ENCODE results near the gene ECE2. TPM values are rescaled to one million over a fixed set of nuclear protein-coding genes. Genes with fewer than 3 reads are reported as not detected.

ECE2 gene
- total and polyA plus RNA-seq, 2 experiments from 2014 or later: not detected

GRCh38 chr3:184230603-184231528 is 45.0 kb upstream of the ECE2 start:
- no peak for TF ChIP-seq CTCF (IDR thresholded peaks at IDR 0.05; ENCODE audit: low read depth, low read length)
- H3K36me3 ChIP-seq: no peaks in the 10 kb centered on the region
- H3K4me1 ChIP-seq (ENCODE audit: low read depth): no peaks in the 10 kb centered on the region
- H3K4me3 ChIP-seq: peak overlapping the region; percentile 14
- H3K27me3 ChIP-seq: peaks cover 92% of the 10 kb centered on the region
- DNase-seq (ENCODE audit: low read depth in 1 of 2, low spot score in 1 of 2): peak in 1 of 2 donors; percentile 13
- no peak overlapping the region for H3K27ac ChIP-seq
- no peaks in the 10 kb centered on the region for H3K9me3 ChIP-seq (ENCODE audit: low read depth)

- DNase-seq (ENCODE audit: low read depth in 1 of 2, low spot score in 1 of 2): peak in 1 of 2 donors; percentile 23
- Histone ChIP-seq H3K27ac (no peak overlapping the region), H3K4me3 (no peak overlapping the region), H3K9me3 (ENCODE audit: low read depth) (no peaks in the 10 kb centered on the region), H3K27me3 (peaks cover 86% of the 10 kb centered on the region), H3K4me1 (ENCODE audit: low read depth) (no peaks in the 10 kb centered on the region), H3K36me3 (no peaks in the 10 kb centered on the region)
- no peak for TF ChIP-seq CTCF (IDR thresholded peaks at IDR 0.05; ENCODE audit: low read depth, low read length)
Measured at GRCh38 chr3:184231671-184232070, 44.2 kb upstream of the ECE2 start.

GRCh38 chr3:184233127-184233843 is 42.5 kb upstream of the ECE2 start:
- no peak for DNase-seq (ENCODE audit: low read depth in 1 of 2, low spot score in 1 of 2)
- H3K36me3 ChIP-seq: no peaks in the 10 kb centered on the region
- H3K4me3 ChIP-seq: no peak overlapping the region
- H3K27me3 ChIP-seq: peaks cover 75% of the 10 kb centered on the region
- no peaks in the 10 kb centered on the region for H3K4me1 ChIP-seq (ENCODE audit: low read depth)
- no peak for TF ChIP-seq CTCF (IDR thresholded peaks at IDR 0.05; ENCODE audit: low read depth, low read length)
- H3K9me3 ChIP-seq (ENCODE audit: low read depth): no peaks in the 10 kb centered on the region
- H3K27ac ChIP-seq: no peak overlapping the region

- H3K4me3 ChIP-seq: no peak overlapping the region
- H3K27me3 ChIP-seq: peaks cover 72% of the 10 kb centered on the region
- H3K4me1 ChIP-seq (ENCODE audit: low read depth): no peaks in the 10 kb centered on the region
- TF ChIP-seq CTCF (IDR thresholded peaks at IDR 0.05; ENCODE audit: low read depth, low read length): no peak
- H3K27ac ChIP-seq: no peak overlapping the region
- no peaks in the 10 kb centered on the region for H3K9me3 ChIP-seq (ENCODE audit: low read depth)
- peak in 1 of 2 donors; percentile 87 for DNase-seq (ENCODE audit: low read depth in 1 of 2, low spot score in 1 of 2)
- no peaks in the 10 kb centered on the region for H3K36me3 ChIP-seq
Measured at GRCh38 chr3:184234224-184234623, 41.6 kb upstream of the ECE2 start.

GRCh38 chr3:184234671-184235380 is 41.0 kb upstream of the ECE2 start:
- no peak for TF ChIP-seq CTCF (IDR thresholded peaks at IDR 0.05; ENCODE audit: low read depth, low read length)
- Histone ChIP-seq H3K4me3 (no peak overlapping the region), H3K36me3 (no peaks in the 10 kb centered on the region), H3K27me3 (peaks cover 71% of the 10 kb centered on the region), H3K9me3 (ENCODE audit: low read depth) (no peaks in the 10 kb centered on the region), H3K4me1 (ENCODE audit: low read depth) (no peaks in the 10 kb centered on the region), H3K27ac (no peak overlapping the region)
- DNase-seq (ENCODE audit: low read depth in 1 of 2, low spot score in 1 of 2): no peak

Measured in cardiac muscle cell (in vitro differentiated cells and primary cell).